ENCODE results near the gene MAGI1.
"Not testable (repeated sequence)": the region's sequence is repeated elsewhere in the genome, so short reads cannot be mapped to it uniquely, and the experiment has no call there.

DNA sequence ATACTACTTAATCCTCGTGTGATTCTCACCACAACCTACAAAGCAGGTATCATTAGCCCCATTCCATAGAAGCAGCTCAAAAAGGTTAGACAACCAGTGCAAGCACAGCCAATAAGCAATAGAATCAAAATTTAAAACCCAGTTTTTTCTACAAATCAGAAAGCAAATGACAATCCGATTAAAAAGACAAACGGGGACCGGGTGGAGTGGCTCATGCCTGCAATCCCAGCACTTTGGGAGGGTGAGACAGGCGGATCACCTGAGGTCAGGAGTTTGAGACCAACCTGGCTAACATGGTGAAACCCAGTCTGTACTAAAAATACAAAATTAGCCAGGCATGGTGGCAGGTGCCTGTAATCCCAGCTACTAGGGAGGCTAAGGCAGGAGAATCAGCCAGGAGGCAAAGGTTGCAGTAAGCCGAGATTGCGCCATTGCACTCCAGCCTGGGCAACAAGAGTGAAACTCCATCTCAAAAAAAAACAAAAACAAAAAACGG, 430.7 kb downstream of the MAGI1 start:
- TF ChIP-seq, protein P1, sequence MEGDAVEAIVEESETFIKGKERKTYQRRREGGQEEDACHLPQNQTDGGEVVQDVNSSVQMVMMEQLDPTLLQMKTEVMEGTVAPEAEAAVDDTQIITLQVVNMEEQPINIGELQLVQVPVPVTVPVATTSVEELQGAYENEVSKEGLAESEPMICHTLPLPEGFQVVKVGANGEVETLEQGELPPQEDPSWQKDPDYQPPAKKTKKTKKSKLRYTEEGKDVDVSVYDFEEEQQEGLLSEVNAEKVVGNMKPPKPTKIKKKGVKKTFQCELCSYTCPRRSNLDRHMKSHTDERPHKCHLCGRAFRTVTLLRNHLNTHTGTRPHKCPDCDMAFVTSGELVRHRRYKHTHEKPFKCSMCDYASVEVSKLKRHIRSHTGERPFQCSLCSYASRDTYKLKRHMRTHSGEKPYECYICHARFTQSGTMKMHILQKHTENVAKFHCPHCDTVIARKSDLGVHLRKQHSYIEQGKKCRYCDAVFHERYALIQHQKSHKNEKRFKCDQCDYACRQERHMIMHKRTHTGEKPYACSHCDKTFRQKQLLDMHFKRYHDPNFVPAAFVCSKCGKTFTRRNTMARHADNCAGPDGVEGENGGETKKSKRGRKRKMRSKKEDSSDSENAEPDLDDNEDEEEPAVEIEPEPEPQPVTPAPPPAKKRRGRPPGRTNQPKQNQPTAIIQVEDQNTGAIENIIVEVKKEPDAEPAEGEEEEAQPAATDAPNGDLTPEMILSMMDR (IDR thresholded peaks at IDR 0.05) = not testable (repeated sequence)
- TF ChIP-seq, protein P2, sequence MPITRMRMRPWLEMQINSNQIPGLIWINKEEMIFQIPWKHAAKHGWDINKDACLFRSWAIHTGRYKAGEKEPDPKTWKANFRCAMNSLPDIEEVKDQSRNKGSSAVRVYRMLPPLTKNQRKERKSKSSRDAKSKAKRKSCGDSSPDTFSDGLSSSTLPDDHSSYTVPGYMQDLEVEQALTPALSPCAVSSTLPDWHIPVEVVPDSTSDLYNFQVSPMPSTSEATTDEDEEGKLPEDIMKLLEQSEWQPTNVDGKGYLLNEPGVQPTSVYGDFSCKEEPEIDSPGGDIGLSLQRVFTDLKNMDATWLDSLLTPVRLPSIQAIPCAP (CRISPR knock-in tag; IDR thresholded peaks at IDR 0.05) = not testable (repeated sequence)
- TF ChIP-seq JUN (CRISPR knock-in tag; IDR thresholded peaks at IDR 0.05) = not testable (repeated sequence)

Measured in WTC11 (cell line).